IPS-11a (cell line): ENCODE results near the gene CDH4.

Experiments
- H3K4me3 ChIP-seq: one replicate; pipeline ENCODE4 v1.5.1; 2013; ENCODE audit warnings: low read depth, low read length, control low read depth

CDH4 gene

DNA sequence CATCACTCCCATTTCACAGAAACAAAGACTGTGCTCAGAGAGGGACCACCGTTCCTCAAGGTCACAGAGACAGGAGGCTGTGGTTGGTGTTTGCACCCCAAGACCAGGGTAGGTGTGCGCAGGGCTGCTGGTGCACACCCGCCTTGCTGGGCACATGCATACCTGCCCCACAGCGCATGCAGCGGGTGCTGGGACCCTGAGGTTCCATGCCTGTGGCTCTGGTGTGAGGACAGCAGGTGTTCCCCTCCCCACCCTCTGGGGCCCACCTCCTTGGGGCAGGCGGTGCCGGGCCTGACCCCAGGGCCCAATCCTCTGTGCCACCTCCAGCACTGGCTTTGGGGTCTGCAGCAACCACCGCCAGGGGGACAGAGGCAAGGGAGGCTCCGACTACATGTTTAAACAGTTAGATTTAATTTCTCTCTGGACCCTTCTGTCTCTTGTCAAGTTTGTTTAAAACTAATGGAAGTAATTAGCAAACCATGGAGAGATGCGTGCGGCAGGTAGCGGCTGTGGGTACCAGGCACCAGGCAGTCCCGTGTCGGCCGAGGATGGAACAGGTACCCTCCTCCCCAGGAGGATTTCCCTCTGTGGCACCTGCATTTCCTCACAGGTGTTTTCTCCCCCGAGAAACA is 485.9 kb downstream of the CDH4 start:
- H3K4me3 ChIP-seq = no peak overlapping the region

DNA sequence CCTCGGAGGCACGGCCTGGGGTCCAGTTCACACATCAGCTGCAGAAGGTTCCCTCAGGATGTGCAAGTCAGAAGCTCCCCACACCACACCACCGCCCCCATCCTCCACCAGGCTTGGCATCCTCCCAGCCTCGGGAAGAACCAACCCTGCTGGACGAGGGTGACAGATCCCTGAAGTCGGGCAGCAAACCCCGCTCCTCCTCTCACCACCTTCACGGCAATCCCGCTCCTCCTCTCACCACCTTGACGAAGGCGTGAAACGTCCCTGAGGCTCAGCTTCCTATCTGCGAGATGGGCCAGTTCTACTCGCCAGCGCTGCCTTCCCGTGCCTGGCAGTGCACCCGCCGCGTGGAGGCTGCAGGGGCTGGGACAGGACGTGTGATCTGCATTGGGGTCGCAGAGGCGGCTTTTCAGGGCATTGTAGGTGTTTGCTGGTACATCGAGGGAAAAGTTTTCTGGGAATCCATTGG is 486.6 kb downstream of the CDH4 start:
- no peak overlapping the region for H3K4me3 ChIP-seq

DNA sequence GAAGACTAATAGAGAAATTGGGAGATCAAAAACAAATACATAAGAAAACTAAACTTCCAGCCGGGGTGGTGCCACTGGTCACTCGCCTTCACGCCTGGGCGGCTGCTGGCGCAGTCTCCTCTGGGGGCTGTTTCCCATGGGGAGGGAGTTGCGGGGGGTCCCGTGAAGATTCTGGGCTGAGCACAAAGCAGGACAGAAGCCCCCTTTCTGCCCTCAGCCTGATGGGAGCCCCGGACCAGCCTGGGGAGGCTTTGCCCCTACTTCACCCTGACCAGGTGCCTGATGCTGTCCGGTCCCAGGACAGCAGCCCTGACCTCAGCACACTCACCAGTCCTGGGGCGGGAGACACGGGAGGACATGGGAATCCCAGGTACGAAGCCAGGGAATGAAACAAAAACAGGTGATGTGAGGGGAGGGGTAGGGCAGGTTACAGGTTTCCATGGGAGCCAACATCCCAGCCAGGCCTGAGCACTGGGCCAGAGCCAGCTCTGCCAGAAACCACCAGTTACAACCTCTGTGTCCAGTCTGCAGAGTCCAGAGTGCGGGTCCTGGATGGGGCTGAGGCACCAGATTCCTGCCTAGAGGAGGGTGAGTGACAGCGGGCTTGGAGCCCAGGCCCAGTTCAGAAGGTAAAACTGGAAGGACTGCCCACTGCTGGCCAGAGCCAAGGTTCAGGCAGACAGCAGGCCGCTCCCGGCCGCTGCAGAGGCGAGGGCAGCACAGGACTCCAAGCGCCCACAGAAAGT is 487.2 kb downstream of the CDH4 start:
- no peak overlapping the region for H3K4me3 ChIP-seq

DNA sequence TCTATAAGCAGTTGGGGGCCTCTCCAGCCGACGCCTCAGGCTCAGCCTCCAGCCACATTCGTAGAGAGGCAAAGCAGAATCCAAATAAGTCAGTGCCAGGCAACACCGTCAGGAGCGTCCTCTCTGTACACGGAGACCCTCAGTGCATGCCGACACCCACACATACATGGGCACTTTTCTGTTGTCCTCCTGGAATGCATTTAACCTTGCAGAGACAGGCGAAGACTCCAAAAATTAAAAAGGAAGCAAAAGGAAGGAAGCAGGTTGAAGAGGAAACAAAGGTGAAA is 487.7 kb downstream of the CDH4 start:
- H3K4me3 ChIP-seq = no peak overlapping the region

DNA sequence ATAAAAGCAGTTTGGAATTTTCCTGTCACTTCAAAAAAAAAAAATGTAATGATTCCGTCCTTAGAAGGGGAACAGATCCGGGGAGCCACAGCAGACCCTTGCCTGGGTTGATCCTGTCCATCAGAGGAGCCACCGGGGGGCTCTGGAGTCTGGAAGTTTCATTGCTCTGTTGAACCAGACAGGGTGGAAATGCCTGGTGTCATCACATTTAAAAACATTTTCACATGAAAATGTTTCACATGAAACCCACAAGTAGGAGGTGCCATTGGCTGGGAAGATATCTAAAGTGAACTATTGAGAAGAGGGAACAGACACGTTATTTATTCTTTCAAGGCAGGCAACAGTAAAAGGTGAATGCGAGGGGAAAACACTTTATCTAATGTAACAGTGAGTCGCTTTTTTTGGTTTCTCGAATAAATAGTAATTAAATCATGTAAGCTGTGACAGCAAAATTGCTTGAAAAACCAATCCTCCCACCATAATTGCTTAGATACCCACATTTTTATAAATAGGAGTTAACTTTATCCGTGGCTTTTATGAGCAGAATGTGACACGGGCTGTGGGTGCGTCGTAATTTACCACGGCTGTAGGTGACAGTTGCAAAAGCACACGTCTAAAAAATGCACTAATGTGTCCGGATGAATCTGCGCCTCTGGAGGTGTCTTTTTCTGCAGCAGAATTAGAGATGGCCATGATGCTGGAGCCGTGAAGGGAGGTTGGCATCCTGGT is 490.2 kb downstream of the CDH4 start:
- no peak overlapping the region for H3K4me3 ChIP-seq

DNA sequence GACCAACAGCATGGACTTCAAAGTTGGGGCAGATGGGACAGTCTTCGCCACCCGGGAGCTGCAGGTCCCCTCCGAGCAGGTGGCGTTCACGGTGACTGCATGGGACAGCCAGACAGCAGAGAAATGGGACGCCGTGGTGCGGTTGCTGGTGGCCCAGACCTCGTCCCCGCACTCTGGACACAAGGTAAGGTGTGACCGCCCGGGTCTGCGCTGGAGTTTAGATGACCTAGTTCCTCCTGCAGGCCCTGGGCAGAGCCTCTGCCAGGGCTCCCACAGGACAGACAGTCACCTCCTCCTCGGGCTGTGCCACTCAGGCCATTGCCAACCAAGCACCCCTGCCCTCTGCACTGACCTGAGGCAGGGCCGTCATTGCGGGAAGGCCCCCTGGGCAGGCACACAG is 491.5 kb downstream of the CDH4 start:
- H3K4me3 ChIP-seq = no peak overlapping the region

DNA sequence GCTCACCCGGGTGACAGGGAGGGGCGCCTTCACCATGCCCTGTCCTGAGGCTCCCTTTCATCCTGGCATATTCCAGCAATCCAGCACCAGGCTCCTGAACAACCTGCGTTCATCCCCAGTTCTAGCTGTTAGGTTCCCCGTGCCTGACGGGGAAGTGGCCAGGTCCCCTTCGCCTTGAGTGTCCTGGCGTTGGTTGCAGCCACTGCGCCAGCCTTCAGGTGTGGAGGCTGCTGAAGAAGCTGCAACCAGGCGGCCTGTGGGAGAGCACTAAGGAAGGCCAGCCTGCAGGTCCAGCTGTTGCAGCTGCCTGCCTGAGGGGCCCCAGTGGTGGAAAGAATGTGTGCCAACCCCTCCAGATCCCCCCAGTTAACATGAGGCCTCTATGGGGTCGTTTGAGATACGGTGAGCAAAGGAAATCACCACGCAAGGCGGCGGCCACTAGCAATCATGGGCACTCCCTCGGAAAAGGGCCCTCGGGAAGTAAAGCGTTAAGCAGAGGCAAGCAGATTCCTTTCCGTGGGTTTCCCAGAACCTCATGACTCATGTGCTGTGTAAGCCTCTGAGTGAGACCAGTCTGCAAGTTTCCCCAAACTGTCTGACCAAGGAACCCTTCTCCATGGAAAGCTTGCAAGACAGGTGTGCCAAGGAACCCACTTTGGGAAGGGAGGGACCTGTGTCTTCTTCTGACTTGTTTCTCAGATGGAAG is 492.8 kb downstream of the CDH4 start:
- H3K4me3 ChIP-seq = no peak overlapping the region

DNA sequence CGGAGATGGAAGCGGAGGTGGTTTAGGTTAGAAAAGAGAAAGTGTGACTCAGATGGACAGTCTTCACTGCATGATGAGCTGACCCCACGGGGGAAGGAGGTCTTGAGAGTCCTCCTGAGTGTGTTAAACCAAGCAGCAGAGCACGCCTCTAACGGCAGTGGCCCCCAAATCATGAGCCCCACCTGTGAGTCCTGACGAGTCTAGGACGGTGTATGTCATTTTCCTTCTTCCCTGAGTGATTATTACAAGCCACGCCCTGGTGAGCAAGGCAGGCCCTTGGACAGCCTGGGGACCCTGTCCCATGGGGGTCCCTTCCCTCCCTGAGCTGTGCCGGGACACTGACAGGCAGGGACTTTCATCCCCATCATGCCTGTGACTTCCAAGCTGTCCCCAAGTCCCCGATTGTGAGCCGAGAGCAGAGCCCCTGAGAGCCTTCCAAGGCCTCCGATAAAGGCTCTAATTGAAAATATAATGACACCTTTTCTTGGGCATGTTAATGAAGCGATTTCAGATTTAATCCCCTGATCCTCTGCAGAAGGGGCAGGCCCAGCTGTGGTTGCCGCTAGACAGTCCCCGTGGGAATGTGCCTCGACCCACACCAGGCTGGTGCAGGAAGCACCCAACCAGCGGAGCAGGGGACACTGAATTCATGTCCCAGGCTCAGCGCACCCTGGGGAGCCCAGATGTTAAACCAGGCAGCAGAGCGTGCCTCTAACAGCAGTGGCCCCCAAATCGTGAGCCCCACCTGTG is 493.5 kb downstream of the CDH4 start:
- H3K4me3 ChIP-seq = no peak overlapping the region

DNA sequence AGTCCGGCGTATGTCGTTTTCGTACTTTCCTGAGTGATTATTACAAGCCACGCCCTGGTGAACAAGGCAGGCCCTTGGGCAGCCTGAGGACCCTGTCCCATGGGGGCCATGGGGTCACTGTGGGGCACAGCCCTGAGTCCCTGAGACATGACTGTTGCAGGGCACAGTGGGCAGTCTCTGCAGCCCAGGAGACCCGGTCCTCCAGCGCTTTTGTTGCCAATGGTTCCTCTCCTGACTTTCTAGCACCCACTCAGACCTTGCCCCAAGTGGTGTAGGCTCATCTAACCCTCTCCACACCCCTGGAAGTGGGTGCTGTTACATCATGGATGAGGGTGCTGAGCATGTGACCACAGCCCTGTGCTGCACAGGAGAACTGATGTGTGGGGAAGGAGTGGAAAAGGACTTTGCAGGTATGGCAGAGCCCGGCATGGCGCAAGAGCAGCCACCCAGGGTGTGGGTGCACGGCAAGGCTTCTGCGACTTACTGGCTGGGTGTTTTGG is 494.1 kb downstream of the CDH4 start:
- no peak overlapping the region for H3K4me3 ChIP-seq

DNA sequence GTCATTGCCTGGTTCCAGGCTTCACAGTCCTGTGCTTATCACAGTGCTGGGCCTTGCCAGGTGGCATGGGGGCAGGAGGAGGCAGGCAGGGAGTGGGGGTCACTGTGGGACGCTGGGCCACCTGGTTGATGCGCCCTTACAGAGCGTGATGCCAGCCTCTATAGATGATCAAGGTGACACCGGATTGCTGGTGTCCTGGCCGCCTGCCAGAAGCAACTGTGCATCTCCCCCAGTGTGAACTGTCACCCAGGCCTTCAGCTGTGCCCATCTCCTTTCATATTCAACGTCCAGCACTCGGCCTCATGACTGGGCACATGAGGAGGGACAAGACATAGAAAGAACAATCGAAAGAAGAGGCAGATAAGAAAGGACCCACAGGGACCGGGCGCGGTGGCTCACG is 494.7 kb downstream of the CDH4 start:
- no peak overlapping the region for H3K4me3 ChIP-seq

DNA sequence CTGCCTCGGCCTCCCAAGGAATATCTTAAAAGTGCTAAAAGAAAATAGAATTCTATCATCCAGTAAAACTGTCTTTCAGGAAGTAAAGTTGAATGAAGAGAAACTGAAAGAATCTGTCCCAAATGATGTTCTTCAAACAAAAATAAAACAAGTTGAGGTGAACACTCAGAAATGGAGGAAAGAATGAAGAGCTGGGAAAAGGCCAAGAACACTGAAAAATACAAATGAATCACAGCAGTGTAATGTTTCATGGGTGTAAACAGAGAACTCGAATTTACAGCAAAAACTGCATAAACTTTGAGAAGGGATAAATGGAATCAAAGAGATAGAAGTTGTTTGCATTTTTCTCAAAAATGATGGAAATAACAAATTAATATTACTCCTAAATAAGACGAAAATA is 496.3 kb downstream of the CDH4 start:
- H3K4me3 ChIP-seq = no peak overlapping the region

DNA sequence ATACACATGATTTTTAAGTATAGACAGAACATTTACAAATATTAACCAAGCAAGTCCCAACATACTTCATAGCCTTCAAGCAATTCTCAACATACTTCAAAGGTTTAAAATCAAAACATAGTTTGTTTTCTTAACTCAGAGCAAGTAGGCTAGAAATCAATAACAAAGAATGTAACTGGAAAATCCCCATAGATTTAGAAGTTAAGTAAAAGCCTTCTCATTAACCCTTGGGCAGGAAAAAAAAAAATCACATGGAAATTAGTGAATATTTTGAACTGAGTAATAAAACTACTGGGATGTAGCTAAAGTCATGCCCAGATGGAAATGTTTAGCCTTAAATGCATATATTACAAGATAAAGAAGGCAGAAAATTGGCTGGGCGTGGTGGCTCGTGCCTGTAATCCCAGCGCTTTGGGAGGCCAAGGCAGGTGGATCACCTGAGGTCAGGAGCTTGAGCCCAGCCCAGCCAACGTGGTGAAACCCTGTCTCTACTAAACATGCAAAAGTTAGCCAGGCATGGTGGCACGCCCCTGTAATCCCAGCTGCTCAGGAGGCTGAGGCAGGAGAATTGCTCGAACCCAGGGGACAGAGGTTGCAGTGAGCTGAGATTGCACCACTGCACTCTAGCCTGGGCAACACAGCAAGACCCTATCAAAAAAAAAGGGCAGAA is 497.5 kb downstream of the CDH4 start:
- no peak overlapping the region for H3K4me3 ChIP-seq

DNA sequence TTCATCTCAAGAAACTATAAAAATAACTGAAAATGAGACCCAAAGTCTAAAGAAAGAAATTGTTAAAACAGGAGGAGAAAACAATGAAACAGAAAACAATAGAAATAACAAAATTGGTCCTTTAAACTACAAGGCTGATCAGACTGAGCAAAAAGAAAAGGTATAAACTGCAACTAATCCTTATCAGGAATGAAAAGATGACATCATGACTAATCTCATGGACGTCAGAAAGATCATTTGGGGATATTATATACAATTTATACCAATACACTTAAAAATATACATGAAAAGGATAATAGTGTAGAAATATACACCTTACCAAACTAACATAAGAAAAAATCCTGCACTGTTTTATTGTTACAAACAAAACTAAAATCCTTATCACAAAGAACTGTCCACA is 498.0 kb downstream of the CDH4 start:
- H3K4me3 ChIP-seq = no peak overlapping the region

DNA sequence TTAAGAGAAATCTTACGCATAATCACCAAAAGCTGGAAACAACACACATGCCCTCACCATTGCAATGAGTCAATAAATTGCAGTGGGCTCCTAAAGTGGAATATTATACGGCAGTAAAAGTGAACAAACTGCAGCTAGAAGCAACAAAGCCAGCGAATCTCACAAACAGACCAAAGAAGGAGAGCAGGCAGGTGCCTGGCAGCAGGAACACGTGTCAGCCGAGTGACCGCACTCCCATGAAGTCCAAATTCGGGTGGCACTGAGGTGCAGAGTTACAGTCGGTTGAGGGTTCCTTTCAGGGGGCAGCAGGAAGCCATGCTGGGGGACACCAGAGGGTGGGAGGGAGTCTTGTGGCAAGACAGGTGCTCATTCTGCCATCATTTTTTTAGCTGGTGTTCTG is 500.5 kb downstream of the CDH4 start:
- H3K4me3 ChIP-seq = no peak overlapping the region

DNA sequence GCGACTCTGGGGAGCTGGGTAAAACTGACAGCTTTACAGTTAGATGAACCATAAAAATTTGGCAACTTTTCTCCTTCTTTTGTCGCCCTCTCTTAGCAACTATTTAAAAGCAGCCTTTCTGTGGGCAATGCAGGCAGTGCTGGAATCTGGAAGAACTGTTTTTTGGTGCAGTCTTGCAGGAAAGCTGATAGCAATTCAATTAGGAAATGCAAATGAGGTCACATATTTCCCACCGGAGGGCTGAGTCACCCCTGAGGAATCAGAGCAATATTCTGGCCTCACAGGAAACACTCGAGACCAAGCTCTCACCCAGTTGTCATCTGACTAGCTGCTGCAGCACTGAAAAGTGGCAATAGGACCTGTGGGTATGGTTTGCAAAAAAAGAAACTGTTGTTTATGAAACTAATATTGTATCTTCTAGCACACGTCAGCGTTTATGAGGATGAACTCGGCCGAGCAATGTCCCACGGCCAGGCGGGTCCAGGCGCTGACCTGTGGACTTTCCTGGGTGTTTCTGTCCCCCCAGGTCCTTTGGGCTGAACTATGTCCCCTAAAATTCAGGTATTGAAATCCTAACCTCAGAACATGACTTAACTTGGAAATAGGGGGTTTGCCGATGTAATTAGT is 501.4 kb downstream of the CDH4 start:
- H3K4me3 ChIP-seq = no peak overlapping the region

DNA sequence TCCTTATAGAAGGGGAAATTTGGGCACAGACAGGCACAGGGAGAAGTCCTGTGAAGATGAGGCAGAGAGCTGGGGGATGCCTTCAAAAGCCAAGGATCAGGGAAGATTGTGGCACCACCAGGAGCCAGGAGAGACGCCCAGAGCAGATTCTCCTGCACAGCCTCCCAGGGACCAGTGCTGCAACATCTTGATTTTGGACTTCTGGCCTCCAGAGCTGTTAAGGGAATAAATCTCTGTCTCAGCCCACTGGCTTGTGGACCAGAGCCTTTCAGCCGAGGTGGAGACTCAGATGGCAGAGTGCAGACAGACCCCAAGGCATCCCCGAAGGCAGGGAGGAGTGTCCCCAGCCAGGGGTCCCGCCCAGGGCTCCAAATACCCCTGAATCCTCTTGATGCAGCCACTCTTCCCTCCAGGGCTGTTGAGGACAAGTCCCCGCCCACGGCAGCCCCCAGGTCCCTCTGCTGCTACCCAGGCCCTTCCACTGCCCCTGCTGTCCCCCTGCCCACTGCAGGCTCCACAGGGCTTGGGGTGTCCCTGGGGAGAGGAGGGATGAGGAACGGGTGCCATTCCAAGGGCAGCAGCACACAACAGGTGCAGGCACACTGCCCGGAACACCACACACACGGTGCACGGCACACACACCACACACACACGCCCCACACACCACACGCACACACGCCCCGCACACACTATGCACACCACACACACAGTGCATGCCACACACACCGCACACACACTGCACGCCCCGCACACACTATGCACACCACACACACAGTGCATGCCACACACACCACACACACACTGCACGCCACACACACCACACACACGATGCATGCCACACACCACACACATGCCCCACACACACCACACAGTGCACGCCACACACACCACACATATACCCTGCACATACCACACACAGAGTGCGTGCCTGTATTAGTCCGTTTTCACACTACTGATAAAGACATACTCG is 502.2 kb downstream of the CDH4 start:
- H3K4me3 ChIP-seq = no peak overlapping the region

DNA sequence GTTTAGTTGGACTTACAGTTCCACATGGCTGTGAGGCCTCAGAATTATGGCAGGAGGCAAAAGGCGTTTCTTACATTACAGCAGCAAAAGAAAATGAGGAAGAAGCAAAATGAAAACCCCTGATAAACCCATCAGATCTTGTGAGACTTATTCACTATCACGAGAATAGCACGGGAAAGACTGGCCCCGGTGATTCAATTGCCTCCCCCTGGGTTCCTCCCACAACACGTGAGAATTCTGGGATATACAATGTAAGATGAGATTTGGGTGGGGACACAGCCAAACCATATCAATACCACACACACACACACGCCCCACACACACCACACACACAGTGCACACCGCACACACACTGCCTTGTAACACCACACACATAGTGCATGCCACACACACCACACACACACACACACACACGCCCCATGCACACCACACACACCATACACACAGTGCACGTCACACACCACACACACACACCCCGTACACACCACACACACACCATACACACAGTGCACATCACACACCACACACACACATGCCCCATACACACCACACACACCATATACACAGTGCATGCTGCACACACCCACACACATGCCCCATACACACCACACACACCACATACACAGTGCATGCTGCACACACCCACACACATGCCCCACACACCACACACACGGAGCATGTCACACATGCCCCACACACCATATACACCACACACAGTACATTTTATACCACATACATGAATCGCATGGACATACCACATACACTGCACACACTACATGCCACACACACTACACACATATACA is 503.1 kb downstream of the CDH4 start:
- no peak overlapping the region for H3K4me3 ChIP-seq
